WTC11 (cell line): ENCODE results near the gene PRX. TPM values are rescaled to one million over a fixed set of nuclear protein-coding genes. Genes with fewer than 3 reads are reported as not detected.
A peak's percentile ranks its signal among the peaks of the same experiment; 100 is the strongest.
"Not testable (repeated sequence)": the region's sequence is repeated elsewhere in the genome, so short reads cannot be mapped to it uniquely, and the experiment has no call there.

Experiments
- ATAC-seq: fragments of 200-7000 bp; cut with Tn5 transposase; 2 replicates; pipeline ENCODE4 v1.10.0; 2021; ENCODE audit warnings: mild to moderate bottlenecking, moderate library complexity
- CTCF ChIA-PET: fragments of 300-600 bp; sonication (Branson Sonifier 250); formaldehyde crosslinking; loops from one replicate; lab custom pipeline; 2021; ENCODE audit warnings: antibody characterized with exemption; lab: Charles Lee
- POLR2A ChIA-PET: fragments of 350-600 bp; sonication (Branson Sonifier 250); formaldehyde crosslinking; loops from one replicate; lab custom pipeline; 2021; ENCODE audit warnings: antibody characterized with exemption; lab: Charles Lee
- DNase-seq: peaks from one replicate; pipeline ENCODE4 v3.0.0; 2021; ENCODE audit warnings: low spot score
- H3K27ac Mint-ChIP-seq: 2 replicates; pipeline ENCODE4 v1.8.0; 2021; ENCODE audit warnings: mixed read lengths
- H3K27me3 Mint-ChIP-seq: 2 replicates; pipeline ENCODE4 v1.8.0; 2021; ENCODE audit warnings: low read depth, mild to moderate bottlenecking, moderate library complexity, mixed read lengths
- H3K36me3 Mint-ChIP-seq: 2 replicates; pipeline ENCODE4 v1.8.0; 2021; ENCODE audit warnings: mixed read lengths
- H3K4me1 Mint-ChIP-seq: 2 replicates; pipeline ENCODE4 v1.8.0; 2022; ENCODE audit warnings: mixed read lengths
- H3K4me3 Mint-ChIP-seq: 2 replicates; pipeline ENCODE4 v1.8.0; 2021; ENCODE audit warnings: mild to moderate bottlenecking, moderate library complexity, mixed read lengths
- H3K9me3 Mint-ChIP-seq: 2 replicates; pipeline ENCODE4 v1.8.0; 2021; ENCODE audit warnings: mixed read lengths
- CREM ChIP-seq: sonication (generic); formaldehyde crosslinking; IDR thresholded peaks from 2 replicates; pipeline ENCODE4 v1.8.1; 2022; ENCODE audit warnings: mild to moderate bottlenecking, missing genetic modification reagents, moderate library complexity
- GTF2I ChIP-seq: fragments of 250-450 bp; sonication (Bioruptor Pico); conservative IDR thresholded peaks from 2 replicates; pipeline ENCODE4 v1.4.0; 2021; ENCODE audit warnings: mild to moderate bottlenecking
- JUN ChIP-seq: sonication (generic); formaldehyde crosslinking; IDR thresholded peaks from 2 replicates; pipeline ENCODE4 v1.8.0; 2023; ENCODE audit warnings: mild to moderate bottlenecking, missing genetic modification reagents
- NR1H2 ChIP-seq: sonication (generic); formaldehyde crosslinking; IDR thresholded peaks from 2 replicates; pipeline ENCODE4 v1.9.0; 2021; ENCODE audit warnings: mild to moderate bottlenecking, moderate library complexity, missing genetic modification reagents
- SMAD4 ChIP-seq: sonication (generic); formaldehyde crosslinking; IDR thresholded peaks from 2 replicates; pipeline ENCODE4 v1.8.0; 2022; ENCODE audit warnings: mild to moderate bottlenecking, missing genetic modification reagents
- ZNF121 ChIP-seq: sonication (generic); formaldehyde crosslinking; IDR thresholded peaks from 2 replicates; pipeline ENCODE4 v1.8.0; 2023; ENCODE audit warnings: missing genetic modification reagents
- ZNF219 ChIP-seq: sonication (generic); formaldehyde crosslinking; IDR thresholded peaks from 2 replicates; pipeline ENCODE4 v1.8.0; 2023; ENCODE audit warnings: missing genetic modification reagents, mild to moderate bottlenecking, borderline replicate concordance
- ZNF396 ChIP-seq: fragments of 250-450 bp; sonication (Bioruptor Pico); IDR thresholded peaks from 2 replicates; pipeline ENCODE4 v1.8.0; 2021; ENCODE audit warnings: mild to moderate bottlenecking, moderate library complexity, borderline replicate concordance
- total RNA-seq: library from RNA; stranded (reverse); gene quantifications from 3 replicates; pipeline ENCODE4 v1.2.3, GENCODE V29; 2021
- TF ChIP-seq, protein P1 (sequence below): sonication (generic); formaldehyde crosslinking; IDR thresholded peaks from 2 replicates; pipeline ENCODE4 v1.8.0; 2023; ENCODE audit warnings: mild to moderate bottlenecking, missing genetic modification reagents
- TF ChIP-seq, protein P2 (sequence below): sonication (generic); formaldehyde crosslinking; conservative IDR thresholded peaks from 2 replicates; pipeline ENCODE4 v1.8.1; 2023; ENCODE audit warnings: mild to moderate bottlenecking, low read depth, missing genetic modification reagents, moderate library complexity
- TF ChIP-seq, protein P3 (sequence below): sonication (generic); formaldehyde crosslinking; IDR thresholded peaks from 2 replicates; pipeline ENCODE4 v1.8.1; 2023; ENCODE audit warnings: mild to moderate bottlenecking, missing genetic modification reagents
- TF ChIP-seq, protein P4 (sequence below): sonication (generic); formaldehyde crosslinking; conservative IDR thresholded peaks from 2 replicates; pipeline ENCODE4 v1.8.1; 2022; ENCODE audit warnings: mild to moderate bottlenecking, missing genetic modification reagents
- TF ChIP-seq, protein P5 (sequence below): sonication (generic); formaldehyde crosslinking; IDR thresholded peaks from 2 replicates; pipeline ENCODE4 v1.8.0; 2022; ENCODE audit warnings: mild to moderate bottlenecking, missing genetic modification reagents

The PRX gene
- total RNA-seq, 1 experiment from 2014 or later = 8.4 TPM

DNA sequence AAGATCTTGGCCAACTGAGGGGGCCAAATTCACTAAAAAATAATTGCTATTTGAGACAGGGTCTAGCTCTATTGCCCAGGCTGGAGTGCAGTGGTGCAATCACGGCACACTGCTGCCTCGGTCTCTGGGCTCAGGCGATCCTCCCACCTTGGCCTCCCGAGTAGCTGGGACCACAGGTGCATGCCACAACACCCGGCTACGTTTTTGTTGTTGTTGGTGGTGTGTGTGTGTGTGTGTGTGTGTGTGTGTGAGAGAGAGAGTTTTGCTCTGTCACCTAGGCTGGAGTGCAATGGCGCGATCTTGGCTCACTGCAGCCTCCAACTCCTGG lies 4.6 kb downstream of the PRX start:
- POLR2A ChIA-PET, H3K27me3 Mint-ChIP-seq, H3K9me3 Mint-ChIP-seq, H3K36me3 Mint-ChIP-seq, H3K27ac Mint-ChIP-seq, DNase-seq, ATAC-seq, H3K4me3 Mint-ChIP-seq: not testable (repeated sequence)
- peaks cover 39% of the 10 kb centered on the region for H3K4me1 Mint-ChIP-seq
- TF ChIP-seq ZNF121 = peak; percentile 93
- CTCF ChIA-PET = interaction anchor here (1.2 to 4.0 kb wide), 2 partner anchors 12 to 17 kb away, joined by 5 to 33 read pairs; partner anchors contain the start of gene SERTAD1

DNA sequence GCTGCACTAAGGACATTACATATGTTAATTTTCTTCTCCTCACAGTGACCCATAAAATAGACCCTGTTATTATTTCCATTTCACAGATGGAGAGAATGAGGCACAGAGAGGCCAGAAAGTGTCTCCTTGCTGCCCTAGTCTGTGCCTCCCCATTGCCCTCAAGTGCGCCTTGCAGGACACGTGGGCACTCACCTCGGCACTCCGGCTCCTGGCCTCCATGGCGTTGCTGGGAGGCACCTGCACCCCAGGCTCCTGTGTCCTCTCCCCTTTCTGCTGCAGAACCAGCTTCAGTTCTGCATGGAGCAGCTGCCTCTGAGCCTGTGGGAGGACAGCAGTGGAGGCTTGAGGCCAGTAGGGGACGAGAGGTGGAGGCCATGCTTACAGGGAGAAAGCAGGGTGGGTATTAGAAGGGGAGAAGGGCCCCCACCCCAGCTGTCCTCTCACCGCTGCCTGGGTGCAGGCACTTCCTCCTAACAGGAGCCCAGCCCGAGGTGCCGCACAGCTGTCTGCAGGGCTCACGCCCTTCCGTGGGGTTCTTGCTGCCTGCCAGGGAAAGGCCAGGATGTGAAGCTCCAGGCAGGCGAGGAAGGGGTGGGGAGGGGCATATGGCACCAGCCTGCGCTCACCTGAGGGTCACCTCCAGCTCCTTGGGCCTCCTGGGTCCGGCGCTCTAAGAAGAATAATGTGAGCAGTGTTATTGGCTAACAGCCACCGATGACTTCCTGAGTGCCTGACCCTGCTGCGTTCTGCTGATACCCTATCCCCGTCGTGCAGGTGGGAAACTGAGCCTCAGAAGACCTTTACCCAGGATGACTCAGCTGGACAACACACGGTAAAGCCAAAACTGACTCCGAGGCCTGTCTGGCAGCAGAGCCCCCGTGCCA lies 5.2 kb downstream of the PRX start:
- Mint-ChIP-seq H3K9me3 (no peaks in the 10 kb centered on the region), H3K4me3 (no peak overlapping the region), H3K27me3 (no peaks in the 10 kb centered on the region; the same call in 1 of the 2 replicates), H3K4me1 (peaks cover 36% of the 10 kb centered on the region), H3K36me3 (no peaks in the 10 kb centered on the region), H3K27ac (no peak overlapping the region)
- TF ChIP-seq CREM (CRISPR knock-in tag) (no peak), NR1H2 (CRISPR knock-in tag) (no peak), SMAD4 (CRISPR knock-in tag) (no peak), ZNF219 (no peak), ZNF396 (no peak), GTF2I (CRISPR knock-in tag) (no peak), JUN (CRISPR knock-in tag) (no peak)
- TF ChIP-seq, protein P1, sequence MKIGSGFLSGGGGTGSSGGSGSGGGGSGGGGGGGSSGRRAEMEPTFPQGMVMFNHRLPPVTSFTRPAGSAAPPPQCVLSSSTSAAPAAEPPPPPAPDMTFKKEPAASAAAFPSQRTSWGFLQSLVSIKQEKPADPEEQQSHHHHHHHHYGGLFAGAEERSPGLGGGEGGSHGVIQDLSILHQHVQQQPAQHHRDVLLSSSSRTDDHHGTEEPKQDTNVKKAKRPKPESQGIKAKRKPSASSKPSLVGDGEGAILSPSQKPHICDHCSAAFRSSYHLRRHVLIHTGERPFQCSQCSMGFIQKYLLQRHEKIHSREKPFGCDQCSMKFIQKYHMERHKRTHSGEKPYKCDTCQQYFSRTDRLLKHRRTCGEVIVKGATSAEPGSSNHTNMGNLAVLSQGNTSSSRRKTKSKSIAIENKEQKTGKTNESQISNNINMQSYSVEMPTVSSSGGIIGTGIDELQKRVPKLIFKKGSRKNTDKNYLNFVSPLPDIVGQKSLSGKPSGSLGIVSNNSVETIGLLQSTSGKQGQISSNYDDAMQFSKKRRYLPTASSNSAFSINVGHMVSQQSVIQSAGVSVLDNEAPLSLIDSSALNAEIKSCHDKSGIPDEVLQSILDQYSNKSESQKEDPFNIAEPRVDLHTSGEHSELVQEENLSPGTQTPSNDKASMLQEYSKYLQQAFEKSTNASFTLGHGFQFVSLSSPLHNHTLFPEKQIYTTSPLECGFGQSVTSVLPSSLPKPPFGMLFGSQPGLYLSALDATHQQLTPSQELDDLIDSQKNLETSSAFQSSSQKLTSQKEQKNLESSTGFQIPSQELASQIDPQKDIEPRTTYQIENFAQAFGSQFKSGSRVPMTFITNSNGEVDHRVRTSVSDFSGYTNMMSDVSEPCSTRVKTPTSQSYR (CRISPR knock-in tag) = no peak
- TF ChIP-seq, protein P2, sequence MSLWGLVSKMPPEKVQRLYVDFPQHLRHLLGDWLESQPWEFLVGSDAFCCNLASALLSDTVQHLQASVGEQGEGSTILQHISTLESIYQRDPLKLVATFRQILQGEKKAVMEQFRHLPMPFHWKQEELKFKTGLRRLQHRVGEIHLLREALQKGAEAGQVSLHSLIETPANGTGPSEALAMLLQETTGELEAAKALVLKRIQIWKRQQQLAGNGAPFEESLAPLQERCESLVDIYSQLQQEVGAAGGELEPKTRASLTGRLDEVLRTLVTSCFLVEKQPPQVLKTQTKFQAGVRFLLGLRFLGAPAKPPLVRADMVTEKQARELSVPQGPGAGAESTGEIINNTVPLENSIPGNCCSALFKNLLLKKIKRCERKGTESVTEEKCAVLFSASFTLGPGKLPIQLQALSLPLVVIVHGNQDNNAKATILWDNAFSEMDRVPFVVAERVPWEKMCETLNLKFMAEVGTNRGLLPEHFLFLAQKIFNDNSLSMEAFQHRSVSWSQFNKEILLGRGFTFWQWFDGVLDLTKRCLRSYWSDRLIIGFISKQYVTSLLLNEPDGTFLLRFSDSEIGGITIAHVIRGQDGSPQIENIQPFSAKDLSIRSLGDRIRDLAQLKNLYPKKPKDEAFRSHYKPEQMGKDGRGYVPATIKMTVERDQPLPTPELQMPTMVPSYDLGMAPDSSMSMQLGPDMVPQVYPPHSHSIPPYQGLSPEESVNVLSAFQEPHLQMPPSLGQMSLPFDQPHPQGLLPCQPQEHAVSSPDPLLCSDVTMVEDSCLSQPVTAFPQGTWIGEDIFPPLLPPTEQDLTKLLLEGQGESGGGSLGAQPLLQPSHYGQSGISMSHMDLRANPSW (CRISPR knock-in tag) = no peak
- TF ChIP-seq, protein P3, sequence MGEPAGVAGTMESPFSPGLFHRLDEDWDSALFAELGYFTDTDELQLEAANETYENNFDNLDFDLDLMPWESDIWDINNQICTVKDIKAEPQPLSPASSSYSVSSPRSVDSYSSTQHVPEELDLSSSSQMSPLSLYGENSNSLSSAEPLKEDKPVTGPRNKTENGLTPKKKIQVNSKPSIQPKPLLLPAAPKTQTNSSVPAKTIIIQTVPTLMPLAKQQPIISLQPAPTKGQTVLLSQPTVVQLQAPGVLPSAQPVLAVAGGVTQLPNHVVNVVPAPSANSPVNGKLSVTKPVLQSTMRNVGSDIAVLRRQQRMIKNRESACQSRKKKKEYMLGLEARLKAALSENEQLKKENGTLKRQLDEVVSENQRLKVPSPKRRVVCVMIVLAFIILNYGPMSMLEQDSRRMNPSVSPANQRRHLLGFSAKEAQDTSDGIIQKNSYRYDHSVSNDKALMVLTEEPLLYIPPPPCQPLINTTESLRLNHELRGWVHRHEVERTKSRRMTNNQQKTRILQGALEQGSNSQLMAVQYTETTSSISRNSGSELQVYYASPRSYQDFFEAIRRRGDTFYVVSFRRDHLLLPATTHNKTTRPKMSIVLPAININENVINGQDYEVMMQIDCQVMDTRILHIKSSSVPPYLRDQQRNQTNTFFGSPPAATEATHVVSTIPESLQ (CRISPR knock-in tag) = no peak
- TF ChIP-seq, protein P4, sequence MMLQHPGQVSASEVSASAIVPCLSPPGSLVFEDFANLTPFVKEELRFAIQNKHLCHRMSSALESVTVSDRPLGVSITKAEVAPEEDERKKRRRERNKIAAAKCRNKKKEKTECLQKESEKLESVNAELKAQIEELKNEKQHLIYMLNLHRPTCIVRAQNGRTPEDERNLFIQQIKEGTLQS (CRISPR knock-in tag) = no peak
- TF ChIP-seq, protein P5, sequence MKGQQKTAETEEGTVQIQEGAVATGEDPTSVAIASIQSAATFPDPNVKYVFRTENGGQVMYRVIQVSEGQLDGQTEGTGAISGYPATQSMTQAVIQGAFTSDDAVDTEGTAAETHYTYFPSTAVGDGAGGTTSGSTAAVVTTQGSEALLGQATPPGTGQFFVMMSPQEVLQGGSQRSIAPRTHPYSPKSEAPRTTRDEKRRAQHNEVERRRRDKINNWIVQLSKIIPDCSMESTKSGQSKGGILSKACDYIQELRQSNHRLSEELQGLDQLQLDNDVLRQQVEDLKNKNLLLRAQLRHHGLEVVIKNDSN (CRISPR knock-in tag) = no peak
- no peak for ATAC-seq
- CTCF ChIA-PET = interaction anchor here (0.5 to 4.0 kb wide), 7 partner anchors 11 to 641 kb away, joined by 3 to 33 read pairs (median 4); partner anchors contain the start of gene SERTAD1
- no peak for DNase-seq
- POLR2A ChIA-PET = no interaction called here
